Stimulated activated CD4-positive, alpha-beta T cell treated with anti-CD3 and anti-CD28 coated beads, Interleukin-2, amount 100 ng/mL, for 4 hours (primary cell): ENCODE data around the gene PKP1.

ENCODE experiments used
- DNase-seq: peaks from one replicate; pipeline ENCODE4 v3.0.0-alpha.2; 2020; ENCODE audit warnings: low read depth

Gene PKP1

GRCh38 chr1:201309416-201309815 is 26.1 kb downstream of the PKP1 start:
- DNase-seq = no peak

DNA sequence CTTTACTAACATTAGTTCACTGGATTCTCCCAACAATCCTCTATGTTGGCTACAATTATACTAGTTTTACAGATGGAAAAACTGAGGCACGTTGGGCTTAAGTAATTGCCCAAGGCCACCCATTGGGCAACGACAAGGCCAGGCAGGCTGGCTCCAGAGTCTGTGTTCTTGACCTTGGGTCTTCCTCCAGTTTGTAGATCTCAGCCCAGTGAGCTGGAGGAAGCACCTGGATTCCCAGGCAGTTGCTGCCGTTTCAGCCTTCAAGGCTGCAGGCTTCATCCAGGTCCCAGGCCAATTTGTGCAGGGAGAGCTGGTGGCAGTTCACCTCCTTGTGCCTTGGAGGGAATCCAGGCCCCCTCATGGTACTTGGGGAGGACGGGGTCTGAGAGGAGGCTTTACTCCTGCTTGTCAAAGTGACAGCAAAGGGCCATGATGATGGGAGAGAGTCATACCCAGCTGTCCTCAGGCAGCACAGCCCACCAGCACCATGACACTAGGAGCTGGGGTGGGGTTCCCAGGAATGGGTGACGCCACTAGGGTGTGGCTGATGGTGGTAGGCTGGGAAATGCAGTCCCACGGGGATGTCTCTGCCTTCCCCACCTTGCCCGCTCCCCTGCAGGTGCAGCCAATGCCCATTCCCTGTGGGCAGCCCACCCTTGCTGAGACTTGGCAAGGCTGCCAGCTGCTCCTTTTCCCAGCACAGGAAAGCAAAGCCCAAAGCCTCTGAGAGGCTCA is 27.1 kb downstream of the PKP1 start:
- DNase-seq = no peak

DNA sequence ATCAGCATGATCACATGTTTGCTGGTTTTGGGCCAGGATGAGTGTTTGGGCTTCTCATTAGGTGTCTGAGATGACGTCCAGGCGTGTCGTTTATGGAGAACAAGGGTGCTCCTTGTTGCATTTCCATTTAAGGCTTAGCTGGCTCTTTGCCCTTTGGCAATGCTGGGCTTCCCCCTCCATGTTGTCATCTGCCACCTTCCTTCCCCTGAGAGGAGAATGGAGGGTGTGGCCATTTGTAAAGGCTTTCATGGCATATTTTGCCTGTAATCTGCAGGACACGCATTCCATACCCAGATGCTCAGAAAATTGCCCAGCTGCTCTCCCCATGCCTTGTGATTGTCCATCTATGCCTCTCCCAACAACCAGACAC is 27.7 kb downstream of the PKP1 start:
- DNase-seq = no peak

GRCh38 chr1:201311356-201312011 is 28.2 kb downstream of the PKP1 start:
- no peak for DNase-seq

DNA sequence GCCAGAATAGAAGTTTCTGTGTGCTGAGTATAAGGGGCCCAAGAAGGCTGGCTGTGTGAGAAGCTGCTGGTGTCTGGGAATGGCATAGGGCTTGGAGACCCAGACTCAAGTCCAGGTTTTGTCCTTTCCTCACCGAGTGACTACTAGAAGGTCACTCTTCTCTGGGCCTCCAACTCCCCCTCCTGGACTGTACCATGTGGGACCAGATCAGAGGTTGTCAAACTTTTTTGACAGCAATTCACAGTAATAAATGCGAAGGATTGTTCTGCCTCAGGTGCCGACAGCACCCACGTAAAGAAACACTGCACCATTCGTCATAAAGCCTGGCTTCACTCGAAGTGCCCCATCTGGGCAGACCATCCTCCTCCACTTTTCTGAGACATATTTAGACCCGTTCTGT is 29.0 kb downstream of the PKP1 start:
- no peak for DNase-seq

DNA sequence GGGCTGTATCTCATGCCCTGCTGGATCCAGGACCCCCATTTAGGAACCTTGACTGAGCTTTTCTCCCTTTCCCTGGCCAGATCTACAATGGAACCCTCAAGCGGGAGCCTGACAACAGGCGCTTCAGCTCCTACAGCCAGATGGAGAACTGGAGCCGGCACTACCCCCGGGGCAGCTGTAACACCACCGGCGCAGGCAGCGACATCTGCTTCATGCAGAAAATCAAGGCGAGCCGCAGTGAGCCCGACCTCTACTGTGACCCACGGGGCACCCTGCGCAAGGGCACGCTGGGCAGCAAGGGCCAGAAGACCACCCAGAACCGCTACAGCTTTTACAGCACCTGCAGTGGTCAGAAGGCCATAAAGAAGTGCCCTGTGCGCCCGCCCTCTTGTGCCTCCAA is 29.8 kb downstream of the PKP1 start:
- DNase-seq = no peak

- no peak for DNase-seq
These were observed 33.2 kb downstream of the PKP1 start for GRCh38 chr1:201316556-201316955.

DNA sequence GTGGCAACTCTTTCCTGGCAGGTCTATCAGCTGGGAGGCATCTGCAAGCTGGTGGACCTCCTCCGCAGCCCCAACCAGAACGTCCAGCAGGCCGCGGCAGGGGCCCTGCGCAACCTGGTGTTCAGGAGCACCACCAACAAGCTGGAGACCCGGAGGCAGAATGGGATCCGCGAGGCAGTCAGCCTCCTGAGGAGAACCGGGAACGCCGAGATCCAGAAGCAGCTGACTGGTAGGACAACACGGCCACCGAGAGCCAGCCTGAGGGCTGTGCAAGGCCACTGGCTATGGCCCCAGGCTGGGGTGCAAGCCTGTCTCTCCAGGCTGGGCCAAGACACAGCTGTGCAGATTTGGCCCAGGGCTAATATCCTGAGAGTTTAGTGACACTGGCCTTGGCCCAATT is 34.2 kb downstream of the PKP1 start:
- no peak for DNase-seq

DNA sequence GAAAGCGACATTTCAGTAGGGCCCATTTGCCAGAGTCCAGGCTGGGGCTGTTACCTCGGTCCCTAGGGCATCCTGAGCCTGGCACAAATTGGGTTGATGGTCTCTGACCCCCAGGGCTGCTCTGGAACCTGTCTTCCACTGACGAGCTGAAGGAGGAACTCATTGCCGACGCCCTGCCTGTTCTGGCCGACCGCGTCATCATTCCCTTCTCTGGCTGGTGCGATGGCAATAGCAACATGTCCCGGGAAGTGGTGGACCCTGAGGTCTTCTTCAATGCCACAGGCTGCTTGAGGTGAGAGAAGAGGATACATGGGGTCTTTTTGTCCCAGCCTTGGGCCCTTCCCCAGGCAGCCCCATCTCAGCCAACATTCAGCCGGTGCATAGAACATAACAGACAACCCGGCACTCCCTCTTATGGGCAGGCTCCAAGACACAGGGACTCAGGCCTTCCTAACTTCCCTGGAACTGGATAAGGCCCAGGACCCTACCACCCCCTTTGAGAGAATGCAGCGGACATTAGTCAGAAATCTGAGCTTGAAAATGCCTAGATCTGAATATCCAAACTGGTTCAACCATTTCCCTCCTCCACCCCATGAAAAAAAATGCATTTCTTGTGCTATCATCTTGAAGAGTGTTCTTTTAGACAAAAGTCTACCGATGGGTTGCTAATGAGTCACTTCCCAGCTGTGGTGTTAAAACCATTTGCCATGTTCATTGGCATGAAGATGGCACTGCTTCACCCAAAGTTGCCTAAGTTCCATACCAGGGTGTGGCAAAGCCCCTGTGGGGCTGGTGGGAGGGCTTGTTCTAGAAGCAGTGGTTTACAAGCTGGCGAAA is 35.4 kb downstream of the PKP1 start:
- DNase-seq = no peak

DNA sequence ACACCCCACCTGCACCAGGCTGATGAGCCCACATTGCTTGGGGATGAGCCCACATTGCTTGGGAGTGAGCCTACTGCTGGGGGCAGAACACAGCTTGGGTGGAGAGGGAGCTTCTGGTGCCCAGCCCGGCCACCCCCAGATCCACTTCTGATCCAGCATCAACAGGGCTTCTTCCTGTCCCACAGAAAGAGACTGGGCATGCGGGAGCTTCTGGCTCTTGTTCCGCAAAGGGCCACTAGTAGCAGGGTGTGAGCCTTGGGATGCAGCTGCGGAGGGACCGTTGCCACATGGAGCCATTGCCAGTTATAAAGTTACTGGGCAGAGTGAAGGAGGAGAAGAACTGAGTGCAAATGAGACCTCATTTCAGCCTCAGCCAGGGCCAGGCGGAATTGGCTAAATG is 36.3 kb downstream of the PKP1 start:
- DNase-seq = no peak

- no peak for DNase-seq
These were observed 37.0 kb downstream of the PKP1 start for GRCh38 chr1:201320168-201320788.

DNA sequence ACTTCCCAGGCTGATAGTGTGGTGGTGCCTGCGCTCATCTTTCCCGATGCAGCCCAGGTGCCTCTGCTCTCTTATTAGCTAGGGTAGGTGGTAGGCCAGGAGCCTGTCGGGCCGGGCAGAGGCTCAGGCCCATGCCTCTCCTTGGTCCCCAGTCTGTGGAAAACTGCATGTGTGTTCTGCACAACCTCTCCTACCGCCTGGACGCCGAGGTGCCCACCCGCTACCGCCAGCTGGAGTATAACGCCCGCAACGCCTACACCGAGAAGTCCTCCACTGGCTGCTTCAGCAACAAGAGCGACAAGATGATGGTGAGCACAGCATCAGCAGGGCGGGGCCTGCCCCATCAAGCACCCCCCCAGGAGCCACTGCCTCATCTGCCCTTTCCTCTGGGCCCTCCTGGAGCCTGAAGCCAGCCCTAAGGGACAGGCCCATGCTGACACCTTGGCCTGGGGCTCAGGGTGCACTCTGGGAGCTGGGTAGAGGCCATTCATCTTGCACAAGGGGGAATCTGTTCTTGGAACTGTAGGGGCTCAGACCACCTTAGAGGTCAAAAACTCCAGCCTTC is 38.6 kb downstream of the PKP1 start:
- DNase-seq = no peak

DNA sequence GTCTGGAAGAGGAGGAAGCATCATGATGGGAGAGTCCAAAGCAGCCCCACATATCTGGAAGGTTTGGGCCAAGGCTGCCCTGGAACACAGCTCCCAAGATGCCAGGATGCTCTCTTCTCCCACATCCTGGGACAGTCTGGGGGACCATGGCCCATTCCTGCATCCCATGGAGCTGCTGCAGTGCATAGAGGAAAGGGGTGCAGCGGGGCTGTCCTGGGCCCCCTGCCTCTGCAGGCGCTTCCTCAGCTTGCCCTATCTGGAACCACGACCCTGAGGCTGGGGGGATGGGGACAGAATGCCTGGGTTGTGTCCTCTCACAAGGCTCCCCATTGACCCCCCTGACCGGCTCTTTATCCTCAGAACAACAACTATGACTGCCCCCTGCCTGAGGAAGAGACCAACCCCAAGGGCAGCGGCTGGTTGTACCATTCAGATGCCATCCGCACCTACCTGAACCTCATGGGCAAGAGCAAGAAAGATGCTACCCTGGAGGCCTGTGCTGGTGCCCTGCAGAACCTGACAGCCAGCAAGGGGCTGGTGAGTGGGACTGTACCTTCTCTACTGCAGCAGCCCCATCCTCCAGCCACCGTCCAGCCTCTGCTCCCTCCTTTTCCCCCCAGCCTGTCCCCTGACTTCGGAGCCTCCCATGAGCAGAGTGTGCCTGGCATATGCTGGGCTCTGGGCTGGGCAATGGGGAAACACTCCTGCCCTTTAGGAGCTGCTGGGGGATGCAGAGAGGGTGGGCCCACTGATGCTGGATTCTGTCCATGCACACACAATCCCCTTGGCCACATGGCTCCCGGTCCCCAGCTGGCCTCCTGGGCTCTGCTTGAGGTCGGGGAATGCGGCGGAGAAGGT is 39.6 kb downstream of the PKP1 start:
- no peak for DNase-seq

DNA sequence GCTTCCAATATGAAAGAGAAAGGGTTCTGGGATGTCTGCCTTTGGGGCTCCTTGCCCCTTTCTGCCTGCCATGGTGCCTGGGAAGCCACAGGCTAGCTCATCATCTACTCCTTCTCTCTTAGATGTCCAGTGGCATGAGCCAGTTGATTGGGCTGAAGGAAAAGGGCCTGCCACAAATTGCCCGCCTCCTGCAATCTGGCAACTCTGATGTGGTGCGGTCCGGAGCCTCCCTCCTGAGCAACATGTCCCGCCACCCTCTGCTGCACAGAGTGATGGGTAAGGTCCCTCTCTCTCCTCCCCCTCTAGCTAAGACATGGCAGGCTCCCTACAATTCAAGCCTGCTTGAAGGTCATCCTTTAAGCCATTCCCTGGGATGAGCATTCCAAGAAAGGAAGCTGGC is 41.0 kb downstream of the PKP1 start:
- no peak for DNase-seq

DNA sequence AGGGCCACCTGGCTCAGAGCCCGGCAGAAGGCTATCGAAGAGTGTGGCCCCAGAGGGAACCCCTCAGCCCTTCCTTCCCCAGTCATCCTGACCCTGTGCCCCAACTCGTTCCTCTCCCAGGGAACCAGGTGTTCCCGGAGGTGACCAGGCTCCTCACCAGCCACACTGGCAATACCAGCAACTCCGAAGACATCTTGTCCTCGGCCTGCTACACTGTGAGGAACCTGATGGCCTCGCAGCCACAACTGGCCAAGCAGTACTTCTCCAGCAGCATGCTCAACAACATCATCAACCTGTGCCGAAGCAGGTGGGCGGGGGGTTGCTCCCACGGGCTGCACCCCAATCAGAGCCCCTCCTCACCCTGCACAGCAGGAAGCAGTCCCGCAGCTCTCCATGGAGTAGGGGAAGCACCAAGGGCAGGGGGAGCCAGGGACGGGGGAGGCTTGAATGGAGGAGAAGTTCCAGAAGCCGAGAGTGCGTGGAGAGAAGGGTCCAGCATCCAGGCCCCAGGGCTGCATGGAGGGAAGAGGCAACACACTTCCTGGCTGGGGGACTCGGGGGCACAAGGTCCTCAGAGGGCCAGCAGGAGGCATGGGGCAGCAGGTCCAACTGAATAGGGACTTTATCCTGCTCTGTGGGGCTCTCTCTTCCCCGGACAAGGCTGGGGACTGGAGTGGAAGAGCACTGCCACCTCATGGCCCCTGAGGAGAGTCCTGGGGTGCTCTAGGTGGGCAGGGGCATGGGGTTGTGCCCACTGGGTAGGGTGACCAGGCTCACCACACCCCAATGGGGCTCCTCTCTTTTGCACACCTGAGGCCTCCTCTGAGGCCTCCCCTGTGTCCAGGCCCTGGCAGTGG is 41.7 kb downstream of the PKP1 start:
- no peak for DNase-seq

DNA sequence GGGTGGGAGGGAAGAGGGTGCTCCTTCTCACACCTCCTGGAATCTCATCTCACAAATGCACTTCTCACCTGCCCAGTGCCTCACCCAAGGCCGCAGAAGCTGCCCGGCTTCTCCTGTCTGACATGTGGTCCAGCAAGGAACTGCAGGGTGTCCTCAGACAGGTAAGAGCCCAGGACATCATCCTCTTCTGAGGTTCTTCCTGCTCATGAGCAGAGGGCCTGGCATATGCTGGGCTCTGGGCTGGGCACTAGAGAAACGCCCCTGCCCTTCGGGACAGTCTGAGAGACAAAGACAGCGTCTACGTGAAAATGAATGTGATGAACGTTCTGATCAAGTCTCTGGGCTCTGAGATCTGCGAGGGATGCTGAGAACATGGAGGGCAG is 42.4 kb downstream of the PKP1 start:
- DNase-seq = no peak

GRCh38 chr1:201326710-201327109 is 43.4 kb downstream of the PKP1 start:
- no peak for DNase-seq

GRCh38 chr1:201327687-201328240 is 44.5 kb downstream of the PKP1 start:
- DNase-seq = no peak

- no peak for DNase-seq
These were observed 45.3 kb downstream of the PKP1 start for GRCh38 chr1:201328576-201328975.

GRCh38 chr1:201329286-201329685 is 46.0 kb downstream of the PKP1 start:
- no peak for DNase-seq
